Upper lobe of left lung (tissue), 4 donors: Measurements from ENCODE around the gene GMCL2.

ENCODE experiments used
- EP300 ChIP-seq, 4 donors: sonication (generic); formaldehyde crosslinking; IDR thresholded peaks; one replicate each; pipeline ENCODE4 v1.5.1; 2017; ENCODE audit warnings: antibody characterized with exemption in 4 of 4, control low read depth in 2 of 4
- POLR2A ChIP-seq, 4 donors: fragments of 450-650 bp; IDR thresholded peaks; one replicate each; pipeline ENCODE4 v1.5.1; 2016 to 2017; ENCODE audit warnings: antibody characterized with exemption in 4 of 4, mild to moderate bottlenecking in 2 of 4
- POLR2AphosphoS5 ChIP-seq, 2 donors: sonication (generic); formaldehyde crosslinking; IDR thresholded peaks; one replicate each; pipeline ENCODE4 v1.5.1; 2017; ENCODE audit warnings: antibody characterized with exemption in 2 of 2
- TF ChIP-seq, protein P1 (sequence below), 6 experiments: fragments of 450-650 bp in 4 of 6; fragments of 200-600 bp in 2 of 6; sonication (generic) in 2 of 6; IDR thresholded peaks; one replicate each; pipeline ENCODE4 v1.5.1; 2016 to 2019; ENCODE audit warnings: antibody characterized with exemption in 6 of 6

DNA sequence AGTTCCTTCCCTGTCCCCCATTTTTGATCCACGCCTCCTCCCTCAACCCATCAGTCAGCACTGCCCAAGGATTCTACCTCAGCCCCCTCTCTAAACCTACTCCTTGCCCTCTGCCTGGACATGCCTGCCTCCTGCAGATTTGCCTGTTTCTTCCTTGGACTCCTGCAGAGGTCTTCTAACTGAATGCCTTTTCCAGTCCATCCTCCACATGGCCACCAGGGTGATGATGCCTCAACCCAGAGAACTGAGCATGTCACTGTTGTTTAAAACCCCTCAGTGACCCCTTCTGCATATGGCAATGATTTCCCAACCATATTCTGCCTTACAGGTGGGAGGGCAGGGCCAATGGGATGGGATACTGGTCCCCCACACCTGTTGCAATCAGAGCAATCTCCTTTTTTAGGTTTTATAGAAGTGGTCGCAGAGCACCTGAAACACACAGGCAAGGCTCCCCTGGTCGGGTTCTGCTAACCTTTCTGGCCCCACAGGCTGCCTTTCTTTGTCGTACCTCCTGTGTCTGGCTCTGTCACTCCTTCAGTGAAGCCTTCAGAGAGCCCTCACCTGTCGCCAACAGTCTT is 36.1 kb upstream of the GMCL2 start:
- TF ChIP-seq, protein P1, sequence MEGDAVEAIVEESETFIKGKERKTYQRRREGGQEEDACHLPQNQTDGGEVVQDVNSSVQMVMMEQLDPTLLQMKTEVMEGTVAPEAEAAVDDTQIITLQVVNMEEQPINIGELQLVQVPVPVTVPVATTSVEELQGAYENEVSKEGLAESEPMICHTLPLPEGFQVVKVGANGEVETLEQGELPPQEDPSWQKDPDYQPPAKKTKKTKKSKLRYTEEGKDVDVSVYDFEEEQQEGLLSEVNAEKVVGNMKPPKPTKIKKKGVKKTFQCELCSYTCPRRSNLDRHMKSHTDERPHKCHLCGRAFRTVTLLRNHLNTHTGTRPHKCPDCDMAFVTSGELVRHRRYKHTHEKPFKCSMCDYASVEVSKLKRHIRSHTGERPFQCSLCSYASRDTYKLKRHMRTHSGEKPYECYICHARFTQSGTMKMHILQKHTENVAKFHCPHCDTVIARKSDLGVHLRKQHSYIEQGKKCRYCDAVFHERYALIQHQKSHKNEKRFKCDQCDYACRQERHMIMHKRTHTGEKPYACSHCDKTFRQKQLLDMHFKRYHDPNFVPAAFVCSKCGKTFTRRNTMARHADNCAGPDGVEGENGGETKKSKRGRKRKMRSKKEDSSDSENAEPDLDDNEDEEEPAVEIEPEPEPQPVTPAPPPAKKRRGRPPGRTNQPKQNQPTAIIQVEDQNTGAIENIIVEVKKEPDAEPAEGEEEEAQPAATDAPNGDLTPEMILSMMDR (IDR thresholded peaks at IDR 0.05): no peak
- TF ChIP-seq POLR2A (IDR thresholded peaks at IDR 0.05) (no peak), POLR2AphosphoS5 (IDR thresholded peaks at IDR 0.05) (no peak), EP300 (IDR thresholded peaks at IDR 0.05) (no peak)
